Prostate gland (tissue), 2 donors: Measurements from ENCODE around the gene PRAME. TPM values are rescaled to one million over a fixed set of nuclear protein-coding genes. Genes with fewer than 3 reads are reported as not detected.
"Not testable (repeated sequence)": the region's sequence is repeated elsewhere in the genome, so short reads cannot be mapped to it uniquely, and the experiment has no call there.

Experiments used
- DNase-seq: peaks from one replicate; pipeline ENCODE4 v3.0.0-alpha.2; 2019; ENCODE audit warnings: low spot score
- H3K27ac ChIP-seq, 2 donors: fragments of 200-600 bp; sonication (generic); 2 replicates each; pipeline ENCODE4 v1.5.1; 2017 to 2019
- H3K27me3 ChIP-seq: fragments of 200-600 bp; sonication (generic); replicated peaks from 2 replicates; pipeline ENCODE4 v1.5.1; 2019; ENCODE audit not compliant: insufficient read depth
- H3K36me3 ChIP-seq, 2 donors: fragments of 200-600 bp; sonication (generic); 1 replicate in 1 of 2; 2 replicates in 1 of 2; pipeline versions ENCODE4 v1.5.1 to v1.8.1; 2017 to 2019
- H3K4me1 ChIP-seq: fragments of 200-600 bp; sonication (generic); replicated peaks from 2 replicates; pipeline ENCODE4 v1.5.1; 2019
- H3K4me3 ChIP-seq, 2 donors: fragments of 200-600 bp; sonication (generic); 2 replicates each; pipeline ENCODE4 v1.5.1; 2017 to 2019
- H3K9me3 ChIP-seq: fragments of 200-600 bp; sonication (generic); 2 replicates; pipeline ENCODE4 v1.5.1; 2017
- POLR2A ChIP-seq: fragments of 450-650 bp; IDR thresholded peaks from one replicate; pipeline ENCODE4 v1.6.1; 2016; ENCODE audit warnings: antibody characterized with exemption, mild to moderate bottlenecking
- POLR2AphosphoS5 ChIP-seq: sonication (generic); formaldehyde crosslinking; IDR thresholded peaks from one replicate; pipeline ENCODE4 v1.6.1; 2017; ENCODE audit warnings: antibody characterized with exemption
- WGBS: methylation state at CpG from one replicate; pipeline ENCODE4 v1.1.5; 2018; 5-methylcytosine and 5-hydroxymethylcytosine counted together
- intact Hi-C: fragments of 100-400 bp; cut with DNase I; formaldehyde crosslinking; loops from one replicate; pipeline ENCODE4 v1.14.2; 2022
- total RNA-seq, 2 donors: library from RNA; depleted of rRNA; stranded (reverse); fragments of >200 nt; gene quantifications; one replicate each; pipeline ENCODE4 v1.1.0, GENCODE V29; 2016
- TF ChIP-seq, protein P1 (sequence below), 4 experiments: fragments of 200-600 bp in 2 of 4; fragments of 450-650 bp in 2 of 4; sonication (generic) in 2 of 4; IDR thresholded peaks; 1 replicate in 3 of 4; 2 replicates in 1 of 4; pipeline ENCODE4 v1.5.1; 2016 to 2019; ENCODE audit warnings: antibody characterized with exemption in 4 of 4, mild to moderate bottlenecking in 2 of 4, moderate library complexity in 2 of 4

The PRAME gene
- total RNA-seq, 2 donors from 2014 or later, result 103 TPM; not detected in 1

DNA sequence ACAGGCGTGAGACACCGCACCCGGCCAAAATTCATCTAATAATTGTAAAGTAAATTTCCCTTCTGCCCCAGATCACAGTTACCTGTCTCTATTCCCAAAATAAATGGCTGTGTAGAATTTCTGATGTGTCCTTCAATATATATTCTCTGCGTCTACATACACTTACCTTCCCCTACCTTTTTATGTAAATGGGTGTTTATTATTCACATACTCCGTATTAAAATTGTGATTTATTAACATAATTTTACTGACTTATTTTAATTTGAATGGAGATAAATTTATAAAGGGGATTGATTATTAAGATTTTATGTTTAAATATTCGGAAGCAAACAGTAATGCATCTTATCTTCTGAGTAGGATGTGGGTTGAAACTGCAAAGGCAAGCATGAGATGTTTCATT, 22.6 kb downstream of the PRAME start:
- no peak for TF ChIP-seq POLR2AphosphoS5
- no peak for TF ChIP-seq POLR2A
- TF ChIP-seq, protein P1, sequence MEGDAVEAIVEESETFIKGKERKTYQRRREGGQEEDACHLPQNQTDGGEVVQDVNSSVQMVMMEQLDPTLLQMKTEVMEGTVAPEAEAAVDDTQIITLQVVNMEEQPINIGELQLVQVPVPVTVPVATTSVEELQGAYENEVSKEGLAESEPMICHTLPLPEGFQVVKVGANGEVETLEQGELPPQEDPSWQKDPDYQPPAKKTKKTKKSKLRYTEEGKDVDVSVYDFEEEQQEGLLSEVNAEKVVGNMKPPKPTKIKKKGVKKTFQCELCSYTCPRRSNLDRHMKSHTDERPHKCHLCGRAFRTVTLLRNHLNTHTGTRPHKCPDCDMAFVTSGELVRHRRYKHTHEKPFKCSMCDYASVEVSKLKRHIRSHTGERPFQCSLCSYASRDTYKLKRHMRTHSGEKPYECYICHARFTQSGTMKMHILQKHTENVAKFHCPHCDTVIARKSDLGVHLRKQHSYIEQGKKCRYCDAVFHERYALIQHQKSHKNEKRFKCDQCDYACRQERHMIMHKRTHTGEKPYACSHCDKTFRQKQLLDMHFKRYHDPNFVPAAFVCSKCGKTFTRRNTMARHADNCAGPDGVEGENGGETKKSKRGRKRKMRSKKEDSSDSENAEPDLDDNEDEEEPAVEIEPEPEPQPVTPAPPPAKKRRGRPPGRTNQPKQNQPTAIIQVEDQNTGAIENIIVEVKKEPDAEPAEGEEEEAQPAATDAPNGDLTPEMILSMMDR (IDR thresholded peaks at IDR 0.05), result no peak
- 80% methylated on average over 6 of the region's 6 CpGs for WGBS
- H3K9me3 ChIP-seq, result no peaks in the 10 kb centered on the region
- intact Hi-C loops, result no loop called here
- no peaks in the 10 kb centered on the region for H3K4me1 ChIP-seq
- DNase-seq, result no peak
- no peaks in the 10 kb centered on the region for H3K36me3 ChIP-seq
- H3K4me3 ChIP-seq, result no peak overlapping the region
- H3K27ac ChIP-seq, result no peak overlapping the region
- H3K27me3 ChIP-seq, result peaks cover 2% of the 10 kb centered on the region

DNA sequence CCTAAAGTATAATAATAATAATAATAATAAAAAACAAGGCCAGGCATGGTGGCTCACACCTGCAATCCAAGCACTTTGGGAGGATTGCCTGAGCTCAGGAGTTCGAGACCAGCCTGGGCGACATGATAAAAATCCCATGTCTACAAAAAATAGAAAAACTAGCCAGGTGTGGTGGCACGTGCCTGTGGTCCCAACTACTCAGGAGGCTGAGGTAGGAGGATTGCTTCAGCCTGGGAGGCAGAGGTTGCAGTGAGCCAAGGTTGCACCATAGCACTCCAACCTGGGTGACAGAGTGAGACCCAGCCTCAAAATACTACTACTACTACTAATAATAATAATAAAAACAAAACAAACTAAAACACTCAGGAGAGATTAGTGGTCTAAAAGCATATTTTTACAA, 23.4 kb downstream of the PRAME start:
- no peak overlapping the region for H3K27ac ChIP-seq
- TF ChIP-seq, protein P1 (IDR thresholded peaks at IDR 0.05), result no peak
- TF ChIP-seq POLR2AphosphoS5 (no peak), POLR2A (no peak)
- WGBS, result 85% methylated on average over 3 of the region's 3 CpGs
- no peaks in the 10 kb centered on the region for H3K4me1 ChIP-seq
- no peaks in the 10 kb centered on the region for H3K9me3 ChIP-seq
- H3K36me3 ChIP-seq, result no peaks in the 10 kb centered on the region
- no peak overlapping the region for H3K4me3 ChIP-seq
- intact Hi-C loops, result no loop called here
- H3K27me3 ChIP-seq, result peaks cover 2% of the 10 kb centered on the region
- DNase-seq, result no peak

- no peak for DNase-seq
- Histone ChIP-seq H3K27me3 (peaks cover 2% of the 10 kb centered on the region), H3K27ac (no peak overlapping the region), H3K36me3 (no peaks in the 10 kb centered on the region), H3K9me3 (no peaks in the 10 kb centered on the region), H3K4me1 (no peaks in the 10 kb centered on the region), H3K4me3 (no peak overlapping the region)
- 86% methylated on average over 9 of the region's 9 CpGs for WGBS
- intact Hi-C loops, result no loop called here
- TF ChIP-seq, protein P1 (IDR thresholded peaks at IDR 0.05), result no peak
- no peak for TF ChIP-seq POLR2A
- no peak for TF ChIP-seq POLR2AphosphoS5
These were observed 24.3 kb downstream of the PRAME start for GRCh38 chr22:22534604-22535415.

DNA sequence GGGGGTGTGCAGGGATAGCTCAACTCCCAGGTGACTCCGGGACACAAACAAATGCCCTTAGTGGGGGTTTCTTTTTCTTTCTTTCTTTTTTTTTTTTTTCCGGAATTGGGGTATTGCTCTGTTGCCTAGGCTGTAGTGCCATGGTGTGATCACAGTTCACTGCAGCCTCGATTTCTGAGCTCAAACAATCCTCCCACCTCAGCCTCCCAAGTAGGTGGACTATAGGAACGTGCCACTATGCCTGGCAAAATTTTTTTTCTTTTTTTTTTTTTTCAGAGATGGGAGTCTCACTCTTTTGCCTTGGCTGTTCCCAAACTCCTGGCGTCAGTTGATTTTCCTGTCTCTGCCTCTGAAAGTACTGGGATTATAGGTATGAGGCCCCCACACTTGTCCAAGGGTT, 25.2 kb downstream of the PRAME start:
- TF ChIP-seq POLR2AphosphoS5 (no peak), POLR2A (no peak)
- TF ChIP-seq, protein P1 (IDR thresholded peaks at IDR 0.05), result no peak
- intact Hi-C loops, result no loop called here
- Histone ChIP-seq H3K27ac (no peak overlapping the region), H3K27me3 (peaks cover 2% of the 10 kb centered on the region), H3K4me3 (no peak overlapping the region), H3K36me3 (no peaks in the 10 kb centered on the region), H3K4me1 (no peaks in the 10 kb centered on the region), H3K9me3 (no peaks in the 10 kb centered on the region)
- DNase-seq, result no peak
- 82% methylated on average over 5 of the region's 5 CpGs for WGBS

DNA sequence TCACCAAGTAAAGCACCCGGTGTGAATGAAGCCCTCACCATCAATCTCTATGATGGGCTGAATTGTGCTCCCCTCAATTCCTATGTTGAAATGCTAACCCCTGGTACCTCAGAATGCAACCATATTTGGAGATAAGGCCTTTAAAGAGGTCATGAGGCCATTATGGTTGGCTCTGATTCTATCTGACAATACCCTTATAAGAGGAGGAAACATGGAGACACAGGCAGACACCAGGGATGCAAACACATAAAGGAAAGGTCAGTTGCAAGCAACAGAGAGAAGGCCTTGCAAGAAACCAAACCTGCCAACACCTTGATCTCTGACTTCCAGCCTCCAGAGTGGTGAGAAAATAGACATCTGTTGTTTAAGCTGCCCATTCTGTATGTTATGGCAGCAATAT, 25.6 kb downstream of the PRAME start:
- WGBS, result 82% methylated on average over 1 of the region's 1 CpG
- Histone ChIP-seq H3K27ac (no peak overlapping the region), H3K36me3 (no peaks in the 10 kb centered on the region), H3K4me1 (no peaks in the 10 kb centered on the region), H3K9me3 (no peaks in the 10 kb centered on the region), H3K27me3 (peaks cover 2% of the 10 kb centered on the region), H3K4me3 (no peak overlapping the region)
- TF ChIP-seq, protein P1 (IDR thresholded peaks at IDR 0.05), result no peak
- TF ChIP-seq POLR2AphosphoS5 (no peak), POLR2A (no peak)
- no peak for DNase-seq
- intact Hi-C loops, result no loop called here

- H3K9me3 ChIP-seq, H3K4me1 ChIP-seq, H3K36me3 ChIP-seq, DNase-seq, intact Hi-C loops, H3K27ac ChIP-seq, H3K4me3 ChIP-seq, H3K27me3 ChIP-seq: not testable (repeated sequence)
- WGBS, result 91% methylated on average over 12 of the region's 12 CpGs
These were observed 26.5 kb downstream of the PRAME start for GRCh38 chr22:22532547-22533071.
